Measurements from ENCODE around the gene SULT2B1.
A peak's percentile ranks its signal among the peaks of the same experiment; 100 is the strongest.
"Not testable (repeated sequence)": the region's sequence is repeated elsewhere in the genome, so short reads cannot be mapped to it uniquely, and the experiment has no call there.

The SULT2B1 gene

DNA sequence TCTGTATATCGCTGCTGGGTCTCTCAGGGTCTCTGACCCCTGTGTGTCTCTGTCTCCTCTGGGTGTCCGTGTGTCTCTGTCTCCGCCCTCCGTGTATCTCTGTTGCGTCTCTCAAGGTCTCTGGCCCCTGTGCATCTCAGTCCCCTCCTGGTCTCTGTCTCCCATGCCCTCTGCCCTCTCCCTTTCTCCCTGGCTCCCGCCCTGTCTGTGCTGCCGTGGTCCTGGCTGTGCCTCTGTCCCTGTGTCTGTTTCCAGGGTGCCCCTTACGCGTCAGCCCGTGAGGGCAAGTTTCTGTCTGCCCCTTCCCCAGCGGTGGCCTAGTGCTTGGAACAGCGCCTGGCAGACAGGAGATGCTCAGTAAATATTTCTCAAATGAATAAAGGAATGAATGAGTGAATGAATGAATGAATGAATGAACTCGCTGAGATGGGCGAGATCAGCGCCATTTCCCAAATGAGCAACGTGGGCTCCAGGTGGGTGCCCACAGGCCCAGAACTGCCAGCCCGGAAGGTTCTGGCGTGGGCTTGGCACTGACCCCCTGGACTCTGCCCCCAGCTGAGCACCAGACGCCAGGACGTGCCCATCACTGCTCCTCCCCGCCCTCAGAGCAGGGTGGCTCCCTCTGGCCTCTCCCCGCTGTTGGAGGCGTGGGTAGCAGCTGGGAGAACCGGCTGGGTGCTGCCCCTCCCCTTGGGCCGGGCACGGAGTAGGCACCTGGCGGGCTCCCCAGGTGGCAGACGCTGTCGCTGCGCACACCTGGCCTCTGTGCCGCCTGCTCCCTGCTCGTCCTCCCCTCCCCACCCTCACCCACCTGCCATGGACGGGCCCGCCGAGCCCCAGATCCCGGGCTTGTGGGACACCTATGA lies at the start of gene SULT2B1:
TSS of gene SULT2B1 (plus strand) at position 736 of the 866 bp plus-strand sequence. CDS start at position 817, 81 bp downstream.
- no peak for DNase-seq

- DNase-seq: peak; percentile 78
These were observed 49.5 kb upstream of the SULT2B1 start for GRCh38 chr19:48502350-48503018.

DNA sequence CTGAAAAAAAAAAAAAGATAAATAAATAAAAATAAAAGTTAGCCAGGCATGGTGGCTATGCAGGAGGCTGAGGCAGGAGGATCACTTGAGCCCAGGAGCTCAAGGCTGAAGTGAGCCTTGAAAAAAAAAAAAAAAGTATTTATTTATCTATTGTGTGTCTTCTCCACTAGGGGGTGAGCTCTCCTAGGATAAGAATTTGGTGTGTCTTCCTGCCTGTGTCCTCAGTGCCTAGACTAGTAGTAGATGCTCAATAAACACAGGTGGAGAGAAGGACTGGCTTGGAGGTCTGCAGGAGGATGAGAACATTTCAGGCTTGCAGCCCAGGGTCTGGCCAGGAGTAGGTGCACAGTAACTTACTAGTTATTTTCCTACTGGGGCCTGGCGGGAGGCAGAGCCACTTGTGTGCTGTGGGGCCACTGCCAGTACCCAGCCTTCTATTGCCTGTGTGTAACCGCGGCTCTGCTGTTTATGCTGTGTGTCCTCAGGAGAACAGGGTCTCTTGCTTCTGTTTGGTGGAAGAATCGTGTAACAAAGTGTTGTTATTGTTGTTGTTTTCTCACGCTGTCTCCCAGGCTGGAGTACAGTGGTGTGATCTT lies 45.7 kb upstream of the SULT2B1 start:
- DNase-seq: no peak

GRCh38 chr19:48507911-48508439 lies 44.0 kb upstream of the SULT2B1 start:
- no peak for DNase-seq

DNA sequence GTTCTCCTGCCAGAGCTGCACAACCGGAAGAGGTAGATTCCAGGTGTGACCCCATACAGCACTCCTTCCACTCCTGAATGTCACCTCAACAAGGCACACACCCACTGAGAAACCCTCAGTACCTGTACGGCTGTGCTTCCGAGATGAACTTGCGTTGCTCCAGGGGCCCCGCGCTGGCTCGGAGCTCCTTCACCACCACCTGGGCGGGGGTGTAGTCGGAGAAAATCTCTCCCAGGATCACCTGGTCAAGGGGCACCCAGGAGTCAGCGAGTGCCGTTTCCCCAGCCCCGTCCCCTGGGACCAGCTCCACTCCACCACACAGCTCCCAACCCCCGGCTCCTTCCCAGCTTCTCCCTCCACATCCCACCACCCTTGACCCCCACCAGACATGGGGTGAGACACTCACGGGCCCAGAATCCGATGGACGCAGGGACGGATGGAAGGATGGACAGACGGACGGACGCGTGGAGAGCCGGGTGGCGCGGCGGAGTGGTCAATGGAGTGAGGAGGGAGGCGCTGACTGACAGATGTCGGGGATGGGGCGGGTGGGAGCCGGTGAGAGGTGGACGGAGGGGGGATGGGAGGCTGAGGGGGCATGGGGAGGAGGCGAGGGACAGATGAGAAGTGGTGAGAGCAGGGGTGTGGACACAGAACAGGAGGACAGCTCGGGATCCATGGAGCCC lies 43.1 kb upstream of the SULT2B1 start:
- no peak for DNase-seq

DNA sequence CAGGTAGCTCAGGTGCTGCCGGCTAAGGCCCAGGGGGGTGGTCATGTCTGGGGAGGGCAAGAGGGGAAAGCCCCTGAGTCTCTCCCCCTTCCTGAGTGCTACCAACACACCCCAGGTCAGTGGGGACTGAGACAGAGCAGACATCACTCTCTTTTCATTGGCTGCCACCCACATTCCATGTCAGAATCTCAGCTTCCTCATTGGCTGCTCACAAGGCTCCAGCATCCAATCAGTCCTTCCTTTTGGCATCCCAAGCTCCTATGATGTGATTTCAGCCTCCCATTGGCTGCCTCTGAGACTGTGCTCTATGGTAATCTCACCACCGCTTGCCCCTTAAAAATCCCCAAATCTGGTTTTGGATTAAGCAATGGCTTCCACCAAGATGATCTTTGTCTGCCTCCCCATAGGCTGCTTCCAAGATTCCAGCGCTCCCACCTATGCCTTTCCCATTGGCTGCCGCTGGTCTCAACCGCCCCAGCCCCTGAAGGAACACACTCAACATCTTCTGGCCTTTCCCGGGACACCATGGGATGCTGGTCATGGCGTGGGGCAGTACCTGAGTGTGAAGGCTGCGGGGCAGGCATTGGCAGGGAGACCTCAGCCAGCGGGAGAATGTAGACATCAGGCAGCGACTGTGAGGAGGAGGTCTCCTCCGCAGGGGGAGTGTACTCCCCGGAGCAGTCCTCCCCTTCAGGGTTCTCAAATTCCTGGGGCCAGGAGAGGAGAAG lies 42.3 kb upstream of the SULT2B1 start:
- DNase-seq: no peak

GRCh38 chr19:48510421-48511268 lies 41.3 kb upstream of the SULT2B1 start:
- DNase-seq: peak; percentile 75

- peak; percentile 43 for DNase-seq
These were observed 40.6 kb upstream of the SULT2B1 start for GRCh38 chr19:48511321-48511731.

GRCh38 chr19:48511800-48512503 lies 40.0 kb upstream of the SULT2B1 start, which contains the start of gene LMTK3:
Gene LMTK3, minus strand, starts transcription at chr19:48511835. Its CDS starts 259 bp downstream, at chr19:48511576.
- DNase-seq: peak; percentile 78

GRCh38 chr19:48512504-48513288 lies 39.3 kb upstream of the SULT2B1 start:
- DNase-seq: no peak

DNA sequence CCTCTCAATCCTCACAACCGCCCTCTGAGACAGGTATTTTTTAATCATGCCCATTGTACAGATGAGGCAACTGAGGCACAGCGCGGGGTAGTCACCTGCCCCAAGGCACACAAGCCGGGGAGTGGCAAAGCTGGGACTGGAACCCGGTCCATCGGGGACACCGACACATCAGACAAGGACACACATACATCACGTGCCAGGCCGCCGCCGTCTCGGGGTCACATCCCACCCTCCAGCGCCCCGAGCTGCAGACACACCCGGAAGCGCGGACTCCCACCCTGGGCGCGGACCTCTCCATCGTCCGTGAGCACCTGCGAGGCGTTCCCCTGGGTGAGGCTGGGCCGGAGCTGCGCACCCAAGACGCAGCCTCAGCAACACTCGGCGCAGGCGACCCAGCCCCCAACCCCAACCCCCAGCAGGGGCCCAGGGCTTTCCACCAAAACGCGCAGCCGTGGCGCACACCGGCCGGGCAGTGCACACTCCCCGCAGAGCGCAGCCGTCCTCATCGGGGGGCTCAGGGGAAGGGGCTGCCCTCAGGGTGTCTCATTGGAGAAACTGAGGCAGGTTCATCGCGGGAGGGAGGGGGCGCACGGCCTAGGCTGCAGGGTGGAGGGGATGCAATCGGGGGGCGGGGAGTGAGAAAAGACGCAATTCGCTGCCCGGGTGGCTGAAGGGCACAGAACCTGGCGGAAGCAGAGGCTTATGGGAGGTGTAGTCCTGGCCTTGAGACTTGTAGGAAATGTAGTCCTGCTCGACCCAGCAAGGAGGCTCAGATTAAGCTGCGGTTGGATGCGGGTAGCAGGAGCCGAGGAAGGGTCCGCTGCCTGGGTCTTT lies 38.5 kb upstream of the SULT2B1 start:
- peak; percentile 78 for DNase-seq

GRCh38 chr19:48514123-48514458 lies 37.9 kb upstream of the SULT2B1 start:
- no peak for DNase-seq

- no peak for DNase-seq
These were observed 35.4 kb upstream of the SULT2B1 start for GRCh38 chr19:48516536-48516935.

GRCh38 chr19:48518207-48518606 lies 33.8 kb upstream of the SULT2B1 start:
- DNase-seq: no peak

- not testable (repeated sequence) for DNase-seq
These were observed 32.5 kb upstream of the SULT2B1 start for GRCh38 chr19:48519426-48519825.

DNA sequence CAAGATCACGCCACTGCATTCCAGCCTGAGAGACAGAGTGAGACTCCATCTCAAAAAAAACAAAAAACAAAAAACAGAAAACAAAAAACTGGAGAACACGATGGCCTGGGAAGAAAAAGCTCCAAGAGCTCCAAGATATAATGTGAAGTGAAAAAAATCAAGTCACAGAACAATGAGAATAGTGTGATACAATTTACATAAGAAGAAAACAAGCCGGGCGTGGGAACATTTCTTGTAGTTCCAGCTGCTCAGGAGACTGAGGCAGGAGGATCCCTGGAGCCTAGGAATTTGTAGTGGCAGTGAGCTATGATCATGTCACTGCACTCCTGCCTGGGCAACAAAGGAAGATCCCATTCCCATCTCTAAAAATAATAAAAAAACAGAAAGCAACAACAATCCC lies 31.8 kb upstream of the SULT2B1 start:
- no peak for DNase-seq

- no peak for DNase-seq
These were observed 27.8 kb upstream of the SULT2B1 start for GRCh38 chr19:48524221-48524620.

DNA sequence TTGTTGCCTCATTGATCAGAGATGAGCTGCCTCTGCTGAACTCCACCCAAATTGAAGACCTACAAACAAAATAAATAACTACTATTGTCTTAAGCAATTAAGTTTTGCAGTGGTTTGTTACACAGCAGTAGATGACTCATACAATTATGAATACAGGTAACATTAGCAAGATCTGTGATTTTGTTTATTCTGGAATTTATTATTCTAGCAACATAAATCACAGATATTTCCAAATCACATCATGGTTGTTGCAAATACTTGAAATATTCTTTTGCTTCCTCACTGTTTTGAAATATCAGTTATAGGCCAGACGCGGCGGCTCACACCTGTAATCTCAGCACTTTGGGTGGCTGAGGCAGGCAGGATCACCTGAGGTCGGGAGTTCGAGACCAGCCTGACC lies 27.2 kb upstream of the SULT2B1 start:
- DNase-seq: no peak

DNA sequence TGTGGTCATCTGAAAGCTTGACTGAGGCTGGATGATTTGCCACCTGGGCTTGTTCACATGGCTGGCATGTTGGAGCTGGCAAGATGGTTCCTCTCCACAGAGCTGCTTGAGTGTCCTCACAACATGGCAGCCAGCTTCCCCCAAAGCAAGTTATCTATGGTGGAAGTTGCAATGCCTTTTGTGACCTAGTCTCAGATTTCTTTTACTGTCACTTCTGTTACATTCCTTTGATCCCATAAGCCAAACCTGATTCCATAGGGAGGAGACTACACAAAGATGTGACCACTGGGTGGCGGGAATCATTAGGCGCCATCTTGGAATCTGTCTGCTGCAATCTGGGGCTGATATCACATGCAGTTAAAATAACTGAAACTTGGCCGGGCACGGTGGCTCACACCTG lies 22.8 kb upstream of the SULT2B1 start:
- no peak for DNase-seq
